Panc1 (cell line): ENCODE measurements around the gene ULK3. TPM values are rescaled to one million over a fixed set of nuclear protein-coding genes. Genes with fewer than 3 reads are reported as not detected.

Experiments used
- ATAC-seq: fragments of 200-7000 bp; cut with Tn5 transposase; 2 replicates; pipeline ENCODE4 v1.9.1; 2020; ENCODE audit warnings: mild to moderate bottlenecking, moderate library complexity
- BruUV-seq: library from RNA; stranded (reverse); fragments of 400-500 nt; replicated peaks from 2 replicates; lab custom pipeline; 2021; lab: Mats Ljungman, UMichigan
- CTCF ChIA-PET: fragments of 300-600 bp; sonication (Branson Sonifier 250); formaldehyde crosslinking; loops from one replicate; lab custom pipeline; 2022; ENCODE audit warnings: antibody characterized with exemption; lab: Charles Lee
- POLR2A ChIA-PET: fragments of 300-600 bp; sonication (Branson Sonifier 250); formaldehyde crosslinking; loops from one replicate; lab custom pipeline; 2022; ENCODE audit warnings: antibody characterized with exemption; lab: Charles Lee
- DNase-seq: peaks from one replicate; pipeline ENCODE4 v3.0.0-alpha.2; 2010; ENCODE audit warnings: low read depth, low spot score
- H3K27ac ChIP-seq: 2 replicates; pipeline ENCODE4 v1.5.1; 2011; ENCODE audit warnings: mild to moderate bottlenecking, low read length, inconsistent platforms
- H3K27me3 ChIP-seq: fragments of 200-500 bp; sonication (Bioruptor generic); 2 replicates; pipeline ENCODE4 v1.6.0; 2014; ENCODE audit warnings: low read length, inconsistent platforms; ENCODE audit not compliant: control insufficient read depth, insufficient read depth
- H3K36me3 ChIP-seq: fragments of 200-500 bp; sonication (Bioruptor generic); 2 replicates; pipeline ENCODE4 v1.5.1; 2014; ENCODE audit warnings: inconsistent platforms, mild to moderate bottlenecking, low read length, moderate library complexity; ENCODE audit not compliant: control insufficient read depth, insufficient read depth
- H3K4me1 ChIP-seq: 2 replicates; pipeline ENCODE4 v1.5.1; 2011; ENCODE audit warnings: inconsistent platforms, mild to moderate bottlenecking, low read length, moderate library complexity; ENCODE audit not compliant: control insufficient read depth, insufficient read depth
- H3K4me3 ChIP-seq, 2 experiments: 2 replicates each; pipeline ENCODE4 v1.5.1; 2011 to 2012; ENCODE audit warnings: low read depth in 2 of 2, low read length in 2 of 2, mild to moderate bottlenecking in 2 of 2, inconsistent platforms in 1 of 2, moderate library complexity in 1 of 2
- H3K9me3 ChIP-seq: fragments of 200-500 bp; sonication (Bioruptor generic); 2 replicates; pipeline ENCODE4 v1.5.1; 2014; ENCODE audit warnings: low read depth, mild to moderate bottlenecking, inconsistent platforms, low read length, moderate library complexity; ENCODE audit not compliant: control insufficient read depth, insufficient read depth
- CTCF ChIP-seq: fragments of 450-650 bp; IDR thresholded peaks from 2 replicates; pipeline ENCODE4 v1.5.1; 2017; ENCODE audit warnings: mild to moderate bottlenecking
- POLR2AphosphoS5 ChIP-seq: IDR thresholded peaks from 2 replicates; pipeline ENCODE4 v1.6.1; 2012; ENCODE audit warnings: mild to moderate bottlenecking, low read depth, low read length, moderate library complexity
- REST ChIP-seq, 2 experiments: IDR thresholded peaks; 2 replicates each; pipeline ENCODE4 v1.6.1; 2011 to 2012; ENCODE audit warnings: low read depth in 2 of 2, control low read depth in 1 of 2, low read length in 1 of 2, mild to moderate bottlenecking in 1 of 2, moderate library complexity in 1 of 2; ENCODE audit not compliant: insufficient read depth in 1 of 2
- SIN3A ChIP-seq: IDR thresholded peaks from 2 replicates; pipeline ENCODE4 v1.6.1; 2012; ENCODE audit warnings: low read depth, mild to moderate bottlenecking, low read length, moderate library complexity, borderline replicate concordance; ENCODE audit not compliant: insufficient read depth
- TCF7L2 ChIP-seq: IDR thresholded peaks from 2 replicates; pipeline ENCODE4 v1.6.1; 2011; ENCODE audit warnings: mild to moderate bottlenecking, low read depth, low read length, inconsistent platforms
- in situ Hi-C: cut with HindIII; loops from 2 replicates; pipeline ENCODE4 v1.10.0; 2016; ENCODE audit warnings: low sequenced_read_pairs, low pct_unique_long_range_greater_than_20kb
- intact Hi-C: fragments of 100-400 bp; cut with micrococcal nuclease; formaldehyde crosslinking; loops from one replicate; pipeline ENCODE4 v1.10.0; 2022; ENCODE audit not compliant: unreplicated experiment
- total RNA-seq: library from RNA; stranded (reverse); gene quantifications from one replicate; pipeline ENCODE4 v1.2.1, GENCODE V29; 2021; ENCODE audit not compliant: unreplicated experiment

The ULK3 gene
- total RNA-seq, 1 experiment from 2014 or later = 73.3 TPM

GRCh38 chr15:74792227-74793016, 50.5 kb downstream of the ULK3 start:
- Histone ChIP-seq H3K27me3 (no peaks in the 10 kb centered on the region), H3K9me3 (no peaks in the 10 kb centered on the region), H3K4me1 (peaks cover 48% of the 10 kb centered on the region), H3K4me3 (no peak overlapping the region), H3K27ac (no peak overlapping the region), H3K36me3 (no peaks in the 10 kb centered on the region)
- CTCF ChIA-PET = interaction anchor here (1.7 kb wide), 1 partner anchor 11 kb away, joined by 5 read pairs; the partner anchor contains the start of gene CSK
- DNase-seq (no peak), ATAC-seq (no peak)
- POLR2A ChIA-PET = no interaction called here
- TF ChIP-seq TCF7L2 (no peak), CTCF (no peak), SIN3A (no peak), POLR2AphosphoS5 (no peak), REST (IDR thresholded peaks at IDR 0.05; ENCODE audit: insufficient read depth in 1 of 2, low read depth in 2 of 2, low read length in 1 of 2) (no peak)
- BruUV-seq = no TSS peak
- in situ Hi-C loops (no loop called here), intact Hi-C loops (no loop called here)

GRCh38 chr15:74791667-74792066, 51.3 kb downstream of the ULK3 start:
- no peaks in the 10 kb centered on the region for H3K27me3 ChIP-seq
- POLR2A ChIA-PET = no interaction called here
- no peak for DNase-seq
- CTCF ChIA-PET = interaction anchor here (1.7 kb wide), 1 partner anchor 10 kb away, joined by 5 read pairs; the partner anchor contains the start of gene CSK
- peaks cover 54% of the 10 kb centered on the region for H3K4me1 ChIP-seq
- H3K27ac ChIP-seq = no peak overlapping the region
- no peak for TF ChIP-seq TCF7L2
- no peak for TF ChIP-seq REST (IDR thresholded peaks at IDR 0.05; ENCODE audit: insufficient read depth in 1 of 2, low read depth in 2 of 2, low read length in 1 of 2)
- no peak for TF ChIP-seq CTCF
- no peak for TF ChIP-seq SIN3A
- no peak for TF ChIP-seq POLR2AphosphoS5
- no peak for ATAC-seq
- in situ Hi-C loops (no loop called here), intact Hi-C loops (no loop called here)
- no TSS peak for BruUV-seq
- H3K9me3 ChIP-seq = no peaks in the 10 kb centered on the region
- H3K4me3 ChIP-seq = no peak overlapping the region
- H3K36me3 ChIP-seq = no peaks in the 10 kb centered on the region
